Stimulated activated CD4-positive, alpha-beta T cell treated with anti-CD3 and anti-CD28 coated beads, Interleukin-1b, Interleukin-23, amount 100 ng/mL, for 48 hours (primary cell): ENCODE data around the gene MRPL43.
"Not testable (repeated sequence)": the region's sequence is repeated elsewhere in the genome, so short reads cannot be mapped to it uniquely, and the experiment has no call there.

Experiments
- DNase-seq: peaks from one replicate; pipeline ENCODE4 v3.0.0-alpha.2; 2020

The MRPL43 gene

GRCh38 chr10:100980711-100981110 is 6.6 kb downstream of the MRPL43 start:
- no peak for DNase-seq

DNA sequence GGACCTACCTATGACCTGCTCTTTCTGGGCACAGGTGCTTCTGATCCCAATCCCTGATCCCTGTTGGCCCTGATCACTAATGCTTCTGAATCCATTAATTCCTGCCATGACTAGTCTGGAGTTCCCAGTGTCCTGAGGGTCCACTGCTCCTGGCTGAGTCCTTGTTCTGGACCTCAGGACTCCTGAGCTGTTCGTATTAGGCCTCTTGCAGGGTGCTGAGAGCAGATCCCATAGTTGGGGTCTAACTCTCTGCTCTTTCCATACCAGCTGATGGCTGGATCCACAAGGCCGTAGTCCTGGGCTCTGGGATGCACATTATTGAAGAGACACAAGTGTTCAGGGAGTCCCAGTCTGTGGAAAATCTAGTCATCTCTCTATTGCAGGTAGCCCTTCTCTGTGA is 7.0 kb downstream of the MRPL43 start:
- DNase-seq, result no peak

DNA sequence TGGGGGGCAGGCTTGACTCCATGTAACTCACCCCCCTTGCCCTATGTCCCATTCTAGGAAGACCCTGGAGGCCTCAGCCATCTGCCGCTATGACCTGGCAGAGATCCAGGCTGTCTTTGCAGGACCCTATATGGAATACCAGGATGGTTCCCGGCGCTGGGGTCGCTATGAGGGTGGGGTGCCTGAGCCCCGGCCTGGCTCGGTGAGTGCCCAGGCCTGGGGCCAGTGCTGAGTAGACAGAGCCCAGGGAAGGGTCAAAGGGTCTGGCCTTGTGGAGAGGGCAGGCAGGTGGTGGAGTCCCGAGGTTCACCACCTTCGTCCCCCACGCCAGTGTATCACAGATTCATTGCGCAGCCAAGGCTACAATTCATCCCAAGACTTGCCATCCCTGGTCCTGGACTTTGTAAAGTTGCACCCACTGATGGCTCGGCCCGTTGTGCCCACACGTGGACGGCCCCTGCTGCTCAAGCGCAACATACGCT is 7.5 kb downstream of the MRPL43 start:
- DNase-seq, result no peak

GRCh38 chr10:100978901-100979195 is 8.4 kb downstream of the MRPL43 start:
- no peak for DNase-seq

GRCh38 chr10:100978121-100978900 is 9.0 kb downstream of the MRPL43 start:
- DNase-seq, result no peak

DNA sequence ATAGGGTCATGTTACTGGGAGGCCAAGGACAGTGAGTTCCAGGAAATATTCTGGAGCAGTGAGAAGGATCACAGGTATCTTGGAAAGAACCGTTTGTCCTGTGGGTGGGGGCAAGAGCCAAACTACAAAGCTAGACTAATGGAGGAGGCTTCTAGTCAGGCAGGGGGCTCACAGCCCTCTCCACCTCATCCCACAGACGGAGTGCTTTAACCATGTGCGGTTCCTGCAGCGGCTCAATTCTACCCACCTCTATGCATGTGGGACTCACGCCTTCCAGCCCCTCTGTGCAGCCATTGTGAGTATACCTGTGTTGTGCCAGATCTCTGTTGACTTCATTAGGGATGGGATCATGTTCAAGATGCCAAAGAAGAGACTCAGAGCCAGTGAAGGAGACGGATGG is 9.9 kb downstream of the MRPL43 start:
- no peak for DNase-seq

GRCh38 chr10:100976906-100977305 is 10.4 kb downstream of the MRPL43 start:
- no peak for DNase-seq

DNA sequence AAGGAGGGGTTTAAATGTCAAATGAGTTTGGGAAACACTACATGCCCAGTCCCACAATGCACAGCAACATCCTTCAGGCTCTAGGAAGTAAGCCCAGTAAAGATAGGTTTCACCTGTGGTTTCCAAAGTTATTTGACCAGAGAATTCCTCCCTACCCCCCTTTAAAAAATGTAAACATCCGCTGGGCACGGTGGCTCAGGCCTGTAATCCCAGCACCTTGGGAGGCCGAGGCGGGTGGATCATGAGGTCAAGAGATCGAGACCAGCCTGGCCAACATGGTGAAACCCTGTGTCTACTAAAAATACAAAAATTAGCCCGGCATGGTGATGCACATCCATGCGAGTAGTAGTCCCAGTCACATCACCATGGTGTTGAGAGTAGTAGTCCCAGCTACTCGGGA is 11.9 kb downstream of the MRPL43 start:
- not testable (repeated sequence) for DNase-seq

GRCh38 chr10:100972904-100973535 is 14.3 kb downstream of the MRPL43 start:
- no peak for DNase-seq

GRCh38 chr10:100972115-100972903 is 15.0 kb downstream of the MRPL43 start:
- DNase-seq, result no peak

DNA sequence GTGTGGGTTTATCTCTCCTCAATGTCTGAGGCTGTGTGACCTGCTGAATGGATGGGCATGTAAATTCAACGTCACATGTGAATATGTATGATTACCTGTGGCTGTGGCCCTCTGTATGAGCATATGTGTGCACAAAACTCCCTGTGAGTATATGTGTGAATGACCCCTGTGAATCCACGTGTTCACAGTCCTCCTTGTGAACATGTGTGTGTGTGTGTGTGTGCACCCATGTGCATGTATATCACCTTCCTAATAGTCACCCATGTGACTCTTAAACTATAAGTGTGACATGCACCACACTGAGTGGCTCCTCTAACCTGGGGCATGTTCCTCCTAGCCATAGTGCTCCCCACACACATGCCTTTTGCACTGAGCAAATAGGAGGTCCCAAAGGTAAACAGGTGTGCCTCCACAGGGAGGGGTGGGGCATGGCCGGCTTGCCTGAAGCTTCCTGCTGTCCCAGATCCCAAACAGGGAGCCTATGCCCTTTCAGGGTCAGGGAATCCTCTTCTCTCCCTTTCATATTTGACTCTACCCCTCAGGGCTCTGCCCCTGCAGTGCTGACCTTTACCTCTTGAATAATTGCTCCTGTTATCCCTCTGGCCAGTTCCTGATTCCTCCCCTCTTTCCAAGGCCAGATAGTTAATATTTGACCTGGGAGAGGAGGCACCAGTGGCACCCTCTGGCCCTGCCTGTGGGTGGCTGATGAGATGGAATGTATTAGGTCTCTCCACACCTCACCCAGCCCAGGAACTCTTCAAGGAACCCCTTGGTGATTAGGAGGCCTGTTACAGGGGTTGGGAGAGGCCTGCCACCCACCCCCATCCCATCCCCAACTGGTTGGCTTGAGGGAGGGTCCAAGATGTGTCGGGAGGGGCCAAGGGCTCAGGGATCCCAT is 16.1 kb downstream of the MRPL43 start:
- DNase-seq, result no peak

- DNase-seq, result no peak
These were observed 17.0 kb downstream of the MRPL43 start for GRCh38 chr10:100970076-100970913.

GRCh38 chr10:100969187-100970075 is 17.9 kb downstream of the MRPL43 start, which contains the start of gene SEMA4G:
TSS of gene SEMA4G (plus strand) at chr10:100969504. CDS start at chr10:100972913, 3,409 bp downstream.
- DNase-seq, result peak; percentile 33

- no peak for DNase-seq
These were observed 18.5 kb downstream of the MRPL43 start for GRCh38 chr10:100968863-100969186.

- no peak for DNase-seq
These were observed 19.1 kb downstream of the MRPL43 start for GRCh38 chr10:100968062-100968736.

DNA sequence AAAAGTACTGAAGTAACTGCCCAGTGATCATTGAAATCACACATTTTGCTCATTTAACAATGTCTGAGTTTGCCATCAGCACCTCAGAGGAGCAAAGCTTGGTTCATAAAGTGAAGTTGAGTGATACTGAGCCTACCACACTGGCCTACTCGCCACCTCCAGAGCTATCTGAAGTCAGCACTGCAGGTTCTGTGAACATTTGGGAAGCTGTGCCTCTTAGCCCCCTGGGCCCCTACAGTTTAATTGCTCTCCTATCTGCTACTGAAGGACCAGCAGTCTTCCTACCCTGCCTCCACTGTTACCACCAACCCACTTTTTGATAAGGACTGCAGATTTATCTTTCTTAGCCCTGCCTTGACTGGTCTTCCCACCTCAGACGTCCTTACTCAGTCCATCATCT is 20.0 kb downstream of the MRPL43 start:
- DNase-seq, result no peak

- DNase-seq, result no peak
These were observed 20.4 kb downstream of the MRPL43 start for GRCh38 chr10:100966887-100967286.

GRCh38 chr10:100965820-100966219 is 21.5 kb downstream of the MRPL43 start:
- DNase-seq, result no peak

- DNase-seq, result no peak
These were observed 23.5 kb downstream of the MRPL43 start for GRCh38 chr10:100963826-100964225.
